ENCODE results near the gene TMEM237.

Gene TMEM237

GRCh38 chr2:201642086-201642578 lies 1.2 kb downstream of the TMEM237 start:
- no peak for DNase-seq

- DNase-seq = no peak
These were observed 4.1 kb downstream of the TMEM237 start for GRCh38 chr2:201639205-201639604.

- DNase-seq = no peak
These were observed 5.0 kb downstream of the TMEM237 start for GRCh38 chr2:201638326-201638725.

GRCh38 chr2:201633661-201634249 lies 9.5 kb downstream of the TMEM237 start:
- no peak for DNase-seq

- DNase-seq = no peak
These were observed 12.3 kb downstream of the TMEM237 start for GRCh38 chr2:201631041-201631440.

- no peak for DNase-seq
These were observed 12.7 kb downstream of the TMEM237 start for GRCh38 chr2:201630577-201630976.

GRCh38 chr2:201628545-201628944 lies 14.8 kb downstream of the TMEM237 start:
- DNase-seq = no peak

- no peak for DNase-seq
These were observed 20.9 kb downstream of the TMEM237 start for GRCh38 chr2:201622306-201622970.

GRCh38 chr2:201621293-201621999 lies 21.9 kb downstream of the TMEM237 start:
- no peak for DNase-seq

GRCh38 chr2:201618744-201619662 lies 24.3 kb downstream of the TMEM237 start:
- no peak for DNase-seq

- DNase-seq = no peak
These were observed 35.3 kb downstream of the TMEM237 start for GRCh38 chr2:201608021-201608420.

GRCh38 chr2:201607568-201607967 lies 35.7 kb downstream of the TMEM237 start:
- DNase-seq = no peak

- no peak for DNase-seq
These were observed 42.4 kb downstream of the TMEM237 start for GRCh38 chr2:201600906-201601305.

- no peak for DNase-seq
These were observed 45.9 kb downstream of the TMEM237 start for GRCh38 chr2:201597397-201597796.

- DNase-seq = no peak
These were observed 62.8 kb downstream of the TMEM237 start for GRCh38 chr2:201580486-201580885.

GRCh38 chr2:201579536-201579935 lies 63.8 kb downstream of the TMEM237 start:
- no peak for DNase-seq

- DNase-seq = no peak
These were observed 67.3 kb downstream of the TMEM237 start for GRCh38 chr2:201575971-201576370.

GRCh38 chr2:201574766-201575165 lies 68.5 kb downstream of the TMEM237 start:
- DNase-seq = no peak

- DNase-seq = no peak
These were observed 70.3 kb downstream of the TMEM237 start for GRCh38 chr2:201572846-201573508.
